Measurements from ENCODE around the gene CHSY3.

DNA sequence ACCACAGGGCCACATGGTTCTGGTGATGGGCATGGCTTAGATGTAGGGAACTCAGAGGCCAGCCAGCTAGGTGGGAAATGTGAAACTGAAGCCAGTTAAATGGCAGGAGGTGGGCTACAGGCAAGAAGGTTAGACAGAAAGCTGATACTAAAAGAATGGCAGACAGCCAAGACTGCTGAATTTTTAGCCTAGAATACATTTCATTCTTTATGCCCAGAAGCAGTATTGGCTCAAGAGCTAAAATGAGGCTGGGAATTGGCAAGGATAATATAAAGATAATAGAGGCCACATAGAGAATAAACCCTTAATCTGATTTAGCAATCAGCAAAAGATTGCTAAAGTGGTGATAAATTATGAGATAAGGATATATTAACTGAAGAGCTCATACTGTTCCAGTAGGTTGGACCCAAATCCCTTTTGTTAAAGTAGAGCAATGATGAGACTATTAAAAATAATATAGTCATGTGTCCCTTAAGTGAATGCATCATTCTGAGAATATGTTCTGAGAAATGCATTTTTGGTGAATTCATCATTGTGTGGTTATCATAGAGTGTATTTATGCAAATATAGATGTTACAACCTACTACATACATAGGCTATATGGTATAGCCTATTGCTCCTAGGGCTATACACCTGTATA lies 234.3 kb downstream of the CHSY3 start:
- TF ChIP-seq, protein P1, sequence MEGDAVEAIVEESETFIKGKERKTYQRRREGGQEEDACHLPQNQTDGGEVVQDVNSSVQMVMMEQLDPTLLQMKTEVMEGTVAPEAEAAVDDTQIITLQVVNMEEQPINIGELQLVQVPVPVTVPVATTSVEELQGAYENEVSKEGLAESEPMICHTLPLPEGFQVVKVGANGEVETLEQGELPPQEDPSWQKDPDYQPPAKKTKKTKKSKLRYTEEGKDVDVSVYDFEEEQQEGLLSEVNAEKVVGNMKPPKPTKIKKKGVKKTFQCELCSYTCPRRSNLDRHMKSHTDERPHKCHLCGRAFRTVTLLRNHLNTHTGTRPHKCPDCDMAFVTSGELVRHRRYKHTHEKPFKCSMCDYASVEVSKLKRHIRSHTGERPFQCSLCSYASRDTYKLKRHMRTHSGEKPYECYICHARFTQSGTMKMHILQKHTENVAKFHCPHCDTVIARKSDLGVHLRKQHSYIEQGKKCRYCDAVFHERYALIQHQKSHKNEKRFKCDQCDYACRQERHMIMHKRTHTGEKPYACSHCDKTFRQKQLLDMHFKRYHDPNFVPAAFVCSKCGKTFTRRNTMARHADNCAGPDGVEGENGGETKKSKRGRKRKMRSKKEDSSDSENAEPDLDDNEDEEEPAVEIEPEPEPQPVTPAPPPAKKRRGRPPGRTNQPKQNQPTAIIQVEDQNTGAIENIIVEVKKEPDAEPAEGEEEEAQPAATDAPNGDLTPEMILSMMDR (IDR thresholded peaks at IDR 0.05; ENCODE audit: low read depth, low read length, missing input control), result no peak
- TF ChIP-seq YY1 (IDR thresholded peaks at IDR 0.05), result no peak
- TF ChIP-seq, protein P2, sequence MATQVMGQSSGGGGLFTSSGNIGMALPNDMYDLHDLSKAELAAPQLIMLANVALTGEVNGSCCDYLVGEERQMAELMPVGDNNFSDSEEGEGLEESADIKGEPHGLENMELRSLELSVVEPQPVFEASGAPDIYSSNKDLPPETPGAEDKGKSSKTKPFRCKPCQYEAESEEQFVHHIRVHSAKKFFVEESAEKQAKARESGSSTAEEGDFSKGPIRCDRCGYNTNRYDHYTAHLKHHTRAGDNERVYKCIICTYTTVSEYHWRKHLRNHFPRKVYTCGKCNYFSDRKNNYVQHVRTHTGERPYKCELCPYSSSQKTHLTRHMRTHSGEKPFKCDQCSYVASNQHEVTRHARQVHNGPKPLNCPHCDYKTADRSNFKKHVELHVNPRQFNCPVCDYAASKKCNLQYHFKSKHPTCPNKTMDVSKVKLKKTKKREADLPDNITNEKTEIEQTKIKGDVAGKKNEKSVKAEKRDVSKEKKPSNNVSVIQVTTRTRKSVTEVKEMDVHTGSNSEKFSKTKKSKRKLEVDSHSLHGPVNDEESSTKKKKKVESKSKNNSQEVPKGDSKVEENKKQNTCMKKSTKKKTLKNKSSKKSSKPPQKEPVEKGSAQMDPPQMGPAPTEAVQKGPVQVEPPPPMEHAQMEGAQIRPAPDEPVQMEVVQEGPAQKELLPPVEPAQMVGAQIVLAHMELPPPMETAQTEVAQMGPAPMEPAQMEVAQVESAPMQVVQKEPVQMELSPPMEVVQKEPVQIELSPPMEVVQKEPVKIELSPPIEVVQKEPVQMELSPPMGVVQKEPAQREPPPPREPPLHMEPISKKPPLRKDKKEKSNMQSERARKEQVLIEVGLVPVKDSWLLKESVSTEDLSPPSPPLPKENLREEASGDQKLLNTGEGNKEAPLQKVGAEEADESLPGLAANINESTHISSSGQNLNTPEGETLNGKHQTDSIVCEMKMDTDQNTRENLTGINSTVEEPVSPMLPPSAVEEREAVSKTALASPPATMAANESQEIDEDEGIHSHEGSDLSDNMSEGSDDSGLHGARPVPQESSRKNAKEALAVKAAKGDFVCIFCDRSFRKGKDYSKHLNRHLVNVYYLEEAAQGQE (IDR thresholded peaks at IDR 0.05), result no peak
- TF ChIP-seq, protein P3, sequence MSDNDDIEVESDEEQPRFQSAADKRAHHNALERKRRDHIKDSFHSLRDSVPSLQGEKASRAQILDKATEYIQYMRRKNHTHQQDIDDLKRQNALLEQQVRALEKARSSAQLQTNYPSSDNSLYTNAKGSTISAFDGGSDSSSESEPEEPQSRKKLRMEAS (IDR thresholded peaks at IDR 0.05), result no peak

All from liver (tissue), 2 donors.